HUES6 (cell line): ENCODE measurements around the gene CFAP68.
"Not testable (repeated sequence)": the region's sequence is repeated elsewhere in the genome, so short reads cannot be mapped to it uniquely, and the experiment has no call there.

Source experiments
- H3K27ac ChIP-seq: 2 replicates; pipeline ENCODE4 v1.7.0; 2013; ENCODE audit warnings: low read depth, mild to moderate bottlenecking, low read length, inconsistent platforms
- H3K27me3 ChIP-seq: 2 replicates; pipeline ENCODE4 v1.6.1; 2013; ENCODE audit warnings: low read length; ENCODE audit not compliant: control insufficient read depth, insufficient read depth
- H3K36me3 ChIP-seq: 2 replicates; pipeline ENCODE4 v1.6.1; 2013; ENCODE audit warnings: low read length; ENCODE audit not compliant: control insufficient read depth, insufficient read depth
- H3K4me1 ChIP-seq: 2 replicates; pipeline ENCODE4 v1.6.1; 2013; ENCODE audit warnings: low read length; ENCODE audit not compliant: control insufficient read depth, insufficient read depth
- H3K4me3 ChIP-seq: 2 replicates; pipeline ENCODE4 v1.5.1; 2013; ENCODE audit warnings: low read depth, low read length
- H3K9ac ChIP-seq: one replicate; pipeline ENCODE4 v1.6.1; 2013; ENCODE audit warnings: mild to moderate bottlenecking, low read length
- H3K9me3 ChIP-seq: 2 replicates; pipeline ENCODE4 v1.6.1; 2013; ENCODE audit warnings: low read depth, low read length; ENCODE audit not compliant: control insufficient read depth, insufficient read depth

CFAP68 gene

DNA sequence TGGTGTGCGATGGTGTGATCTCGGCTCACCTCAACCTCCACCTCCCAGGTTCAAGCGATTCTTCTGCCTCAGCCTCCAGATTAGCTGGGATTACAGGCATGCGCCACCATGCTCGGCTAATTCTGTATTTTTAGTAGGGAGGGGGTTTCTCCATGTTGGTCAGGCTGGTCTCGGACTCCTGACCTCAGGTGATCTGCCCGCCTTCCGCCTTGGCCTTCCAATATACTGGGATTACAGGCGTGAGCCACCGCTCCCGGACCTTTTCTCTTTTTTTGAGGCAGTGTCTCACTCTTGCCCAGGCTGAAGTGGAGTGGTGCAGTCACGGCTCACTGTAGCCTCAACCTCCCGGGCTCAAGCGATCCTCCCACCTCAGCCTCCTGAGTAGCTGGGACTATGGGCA is 53.8 kb downstream of the CFAP68 start:
- H3K4me1 ChIP-seq, result peaks cover 19% of the 10 kb centered on the region
- H3K4me3 ChIP-seq, H3K27ac ChIP-seq, H3K9ac ChIP-seq, H3K27me3 ChIP-seq, H3K36me3 ChIP-seq, H3K9me3 ChIP-seq: not testable (repeated sequence)

DNA sequence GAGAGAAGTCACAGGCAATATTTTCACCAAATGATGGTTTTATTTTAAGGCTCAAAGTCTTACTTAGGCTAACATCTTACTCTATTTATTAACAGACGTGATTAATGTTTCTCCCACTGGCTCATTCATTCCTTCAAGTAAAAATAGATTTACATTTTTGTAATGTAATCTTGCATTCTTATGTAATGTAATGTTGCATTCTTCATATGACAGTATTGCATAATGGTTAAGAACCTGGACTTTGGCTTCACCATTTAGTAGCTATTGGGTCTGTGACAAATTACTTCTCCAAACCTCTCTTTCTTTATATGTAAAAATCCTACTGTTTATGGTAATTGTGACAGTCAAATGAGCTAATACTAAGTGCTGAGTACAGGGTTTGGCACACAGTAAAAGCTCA is 54.5 kb downstream of the CFAP68 start:
- H3K9ac ChIP-seq, result no peak overlapping the region
- no peak overlapping the region for H3K4me3 ChIP-seq
- H3K36me3 ChIP-seq, result no peaks in the 10 kb centered on the region
- no peaks in the 10 kb centered on the region for H3K27me3 ChIP-seq
- no peaks in the 10 kb centered on the region for H3K9me3 ChIP-seq
- H3K4me1 ChIP-seq, result peaks cover 26% of the 10 kb centered on the region
- H3K27ac ChIP-seq, result no peak overlapping the region

DNA sequence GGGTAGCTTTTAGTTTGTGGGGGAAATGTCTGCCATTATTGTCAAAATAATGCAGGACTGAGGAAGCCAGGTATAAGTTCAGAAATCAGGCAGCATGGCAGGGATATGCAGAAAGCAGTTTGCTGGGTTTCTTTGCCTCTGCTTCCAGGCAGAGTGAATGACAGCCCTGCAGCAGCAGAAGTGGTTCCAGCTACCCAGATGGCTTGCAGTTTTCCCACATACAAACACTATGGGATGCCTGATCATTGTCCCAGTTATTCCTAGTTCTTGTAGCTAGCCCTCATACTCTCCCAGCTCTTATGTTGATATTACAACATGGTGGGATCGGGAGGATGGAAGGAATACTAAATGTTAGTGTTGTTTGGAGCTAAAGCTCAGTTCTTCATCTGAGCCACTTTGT is 55.0 kb downstream of the CFAP68 start:
- no peak overlapping the region for H3K4me3 ChIP-seq
- no peaks in the 10 kb centered on the region for H3K27me3 ChIP-seq
- H3K36me3 ChIP-seq, result no peaks in the 10 kb centered on the region
- H3K9ac ChIP-seq, result no peak overlapping the region
- no peaks in the 10 kb centered on the region for H3K9me3 ChIP-seq
- H3K27ac ChIP-seq, result no peak overlapping the region
- H3K4me1 ChIP-seq, result peaks cover 30% of the 10 kb centered on the region
